Stimulated activated CD8-positive, alpha-beta memory T cell treated with anti-CD3 and anti-CD28 coated beads, Interleukin-2, amount 100 ng/mL, for 1 hour (primary cell): Measurements from ENCODE around the gene GRAMD1B.
"Not testable (repeated sequence)": the region's sequence is repeated elsewhere in the genome, so short reads cannot be mapped to it uniquely, and the experiment has no call there.

Experiments used
- DNase-seq, 2 donors: peaks; one replicate each; pipeline ENCODE4 v3.0.0-alpha.2; 2020; ENCODE audit warnings: low read depth in 2 of 2

Gene GRAMD1B

DNA sequence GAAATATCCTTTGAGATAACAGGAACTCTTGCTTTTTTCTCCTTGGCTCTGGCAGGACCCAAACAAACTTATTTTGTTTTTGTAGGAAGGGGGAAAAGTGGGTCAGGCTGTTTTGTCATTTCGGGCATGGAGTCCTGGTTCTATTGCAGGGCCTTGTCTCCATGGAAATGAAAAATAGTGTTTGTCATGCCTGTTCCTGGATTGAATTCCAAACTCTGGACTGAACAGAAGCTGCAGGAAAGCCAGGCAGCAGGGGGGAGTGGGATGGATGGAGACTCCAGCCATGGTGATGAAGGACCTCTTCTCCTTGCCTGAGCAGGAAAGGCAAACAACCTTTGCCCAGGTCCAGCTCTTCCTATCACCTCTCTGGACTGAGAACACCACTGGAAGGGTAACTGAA is 137.4 kb downstream of the GRAMD1B start:
- no peak for DNase-seq

DNA sequence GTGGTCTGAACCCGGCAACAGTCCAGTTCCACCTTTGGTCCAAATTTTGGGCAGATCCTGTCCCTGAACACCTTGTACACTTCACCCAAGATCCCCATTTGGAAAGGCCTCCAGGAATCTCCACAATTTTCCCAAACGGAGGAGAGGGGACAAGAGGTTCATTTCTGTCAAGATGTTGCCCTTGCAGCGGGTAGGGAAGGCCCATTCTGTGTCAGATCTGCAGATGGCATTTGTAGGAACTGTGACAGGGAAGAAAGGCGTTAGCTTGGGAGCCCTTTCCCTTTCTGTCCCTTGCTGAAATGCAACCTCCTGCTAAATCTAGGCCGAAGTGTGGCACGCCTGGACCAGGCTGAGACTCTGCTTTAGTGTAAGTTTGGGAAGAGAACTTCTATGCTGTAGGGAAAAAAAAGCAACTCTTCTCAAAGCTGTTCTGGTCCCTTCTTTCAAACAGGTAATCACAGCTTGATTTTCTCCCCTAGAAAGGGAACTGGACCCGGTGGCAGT is 138.3 kb downstream of the GRAMD1B start:
- no peak for DNase-seq

DNA sequence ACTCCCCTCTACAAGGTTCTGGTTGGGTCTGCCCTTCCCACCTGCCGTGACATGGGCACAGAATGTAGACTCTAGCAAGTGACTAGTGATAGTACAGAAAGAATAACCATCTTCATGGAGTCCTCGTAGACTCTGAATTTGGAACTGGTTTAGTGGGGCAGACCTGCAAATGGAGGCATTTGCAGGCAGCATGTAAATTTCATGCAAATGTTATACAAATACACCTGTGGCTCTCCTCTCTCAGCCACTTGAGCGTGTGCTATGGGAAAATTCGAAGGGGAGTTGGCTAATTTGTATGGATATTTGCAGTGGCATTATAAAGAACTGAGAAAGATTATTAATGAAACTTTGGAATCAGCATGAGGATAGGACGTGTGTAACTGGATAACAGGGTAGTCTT is 139.3 kb downstream of the GRAMD1B start:
- no peak for DNase-seq

DNA sequence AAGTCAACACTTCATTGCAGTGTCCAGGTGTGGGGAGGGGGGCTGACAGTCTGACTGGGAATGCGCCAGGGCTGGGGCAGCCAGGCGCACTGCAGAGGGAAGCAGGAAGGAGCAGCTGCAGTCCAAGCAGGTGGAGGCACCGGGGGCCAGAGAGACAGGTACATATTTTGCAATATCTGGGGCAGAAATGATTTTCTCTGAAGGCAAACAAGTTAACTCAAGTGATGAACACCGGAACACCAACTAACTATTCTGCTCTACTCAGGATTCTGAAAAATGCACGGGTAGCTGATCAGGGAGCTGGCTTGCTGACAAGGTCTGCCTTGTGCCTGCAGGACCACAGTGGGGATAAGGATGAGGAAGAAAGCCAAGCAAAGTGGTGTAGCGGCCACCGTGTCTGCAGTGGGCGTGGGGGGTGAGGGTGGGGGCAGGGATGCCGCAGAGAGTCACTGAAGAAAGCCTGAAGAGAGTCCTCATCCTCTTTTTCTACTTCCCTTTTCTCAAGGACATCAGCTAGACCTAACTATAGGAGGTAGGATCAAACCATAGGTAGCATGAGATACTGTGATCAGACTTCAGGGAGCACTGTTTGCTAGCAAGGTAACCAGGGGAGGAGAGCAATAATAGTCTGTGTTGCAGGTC is 141.0 kb downstream of the GRAMD1B start:
- DNase-seq = no peak

DNA sequence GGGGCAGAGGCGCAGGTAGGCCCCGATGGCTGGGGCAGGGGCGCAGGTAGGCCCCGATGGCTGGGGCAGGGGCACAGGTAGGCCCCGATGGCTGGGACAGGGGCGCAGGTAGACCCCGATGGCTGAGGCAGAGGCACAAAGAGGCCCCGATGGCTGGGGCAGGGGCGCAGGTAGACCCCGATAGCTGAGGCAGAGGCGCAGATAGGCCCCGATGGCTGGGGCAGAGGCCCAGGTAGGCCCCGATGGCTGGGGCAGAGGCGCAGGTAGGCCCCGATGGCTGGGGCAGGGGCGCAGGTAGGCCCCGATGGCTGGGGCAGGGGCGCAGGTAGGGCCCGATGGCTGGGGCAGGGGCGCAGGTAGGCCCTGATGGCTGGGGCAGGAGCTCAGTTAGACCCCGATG is 142.7 kb downstream of the GRAMD1B start:
- DNase-seq = not testable (repeated sequence)

DNA sequence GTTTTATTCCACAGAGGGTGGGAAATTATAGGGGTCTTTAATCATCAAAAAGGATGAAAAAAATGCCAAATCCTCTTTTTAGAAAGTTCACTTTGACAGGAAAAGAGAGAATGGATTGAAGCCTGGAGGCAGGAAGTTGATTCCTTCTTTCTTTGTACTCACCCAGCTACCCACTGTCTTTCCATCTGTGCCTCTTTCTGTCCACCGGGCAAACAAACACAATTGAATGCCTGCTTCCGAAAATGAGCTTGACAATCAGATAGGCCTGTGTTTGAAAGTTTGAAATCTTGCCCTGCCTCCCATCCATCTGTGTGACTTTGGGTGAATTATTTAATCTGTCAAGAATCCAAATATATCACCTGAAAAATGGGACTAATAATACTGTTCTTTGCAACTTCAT is 143.2 kb downstream of the GRAMD1B start:
- DNase-seq = no peak

DNA sequence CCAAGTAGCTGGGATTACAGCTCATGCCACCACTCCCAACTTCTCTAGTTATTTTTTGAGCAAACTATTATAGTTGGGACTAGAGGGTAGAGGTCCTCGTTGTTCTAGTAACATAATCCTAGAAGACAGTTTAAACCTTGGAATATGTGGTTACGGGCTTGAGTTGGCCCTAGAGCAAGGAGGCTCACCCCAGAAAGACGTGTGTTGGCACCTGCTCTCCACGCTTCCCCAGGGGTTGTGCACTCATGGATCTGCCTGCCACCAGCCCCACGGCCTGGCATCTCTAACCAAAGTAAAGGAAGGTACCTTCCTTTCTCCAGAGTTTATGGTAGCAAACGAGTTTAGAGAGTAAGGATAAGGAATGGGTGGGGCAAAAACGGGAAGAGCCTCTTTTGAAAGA is 145.4 kb downstream of the GRAMD1B start:
- no peak for DNase-seq

DNA sequence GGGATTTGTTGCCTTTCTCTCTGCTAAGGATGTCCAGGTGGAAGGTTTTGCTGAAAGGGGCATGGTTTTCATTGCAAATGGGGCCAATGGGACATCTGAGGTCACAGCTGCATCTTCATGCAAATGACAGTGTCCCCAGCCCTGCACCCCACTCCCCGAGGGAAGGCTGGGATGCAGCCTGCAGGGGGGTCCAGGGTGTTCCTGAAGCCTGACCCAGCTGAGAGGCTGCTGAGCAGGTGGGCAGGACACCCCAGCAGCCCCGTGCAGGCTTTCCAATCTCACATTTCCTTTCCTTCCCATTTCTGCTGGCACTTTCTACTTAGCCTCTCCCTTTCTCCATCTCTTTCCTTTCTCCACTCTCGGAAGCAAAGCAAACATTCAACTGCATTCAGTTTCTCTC is 146.0 kb downstream of the GRAMD1B start:
- no peak for DNase-seq

DNA sequence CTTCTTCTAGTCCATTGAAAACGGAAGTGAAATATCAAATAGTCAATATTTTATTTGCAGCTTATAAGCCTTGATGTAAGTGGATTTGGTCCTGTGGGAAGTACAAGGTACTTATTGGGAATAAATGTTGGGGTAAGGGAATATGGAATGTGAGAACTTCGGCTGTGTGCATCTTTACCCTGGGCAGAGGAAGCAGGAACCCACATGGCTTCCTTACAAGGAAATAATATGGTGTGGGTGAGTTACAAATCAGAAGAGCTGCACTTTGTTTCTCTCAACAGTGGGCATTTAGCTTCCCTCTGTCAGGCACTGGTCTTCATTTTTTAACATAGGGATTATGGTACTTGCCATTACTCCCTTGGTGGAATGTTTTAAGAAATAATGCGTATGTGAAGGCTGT is 146.4 kb downstream of the GRAMD1B start:
- no peak for DNase-seq

DNA sequence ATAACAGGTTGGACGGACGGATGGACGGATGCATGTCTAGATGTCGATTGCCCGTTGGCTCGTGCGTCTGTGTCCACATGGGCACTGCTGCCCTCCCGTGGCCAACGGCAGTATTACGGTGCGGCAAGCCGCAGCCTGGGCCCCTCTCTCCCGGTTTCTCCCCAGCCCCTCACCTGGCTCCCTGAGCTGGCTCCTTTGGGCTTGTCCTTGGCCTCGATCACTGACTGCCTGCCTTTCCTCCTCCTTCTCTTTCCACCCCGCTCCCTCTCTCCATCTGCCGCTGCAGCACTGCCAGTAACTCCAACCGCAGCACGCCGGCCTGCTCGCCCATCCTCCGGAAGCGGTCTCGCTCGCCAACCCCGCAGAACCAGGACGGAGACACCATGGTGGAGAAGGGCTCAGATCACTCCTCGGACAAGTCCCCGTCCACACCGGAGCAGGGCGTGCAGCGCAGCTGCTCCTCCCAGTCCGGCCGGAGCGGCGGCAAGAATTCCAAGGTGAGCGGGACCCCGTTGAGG is 147.1 kb downstream of the GRAMD1B start:
- peak; percentile 29 to 33 for DNase-seq

DNA sequence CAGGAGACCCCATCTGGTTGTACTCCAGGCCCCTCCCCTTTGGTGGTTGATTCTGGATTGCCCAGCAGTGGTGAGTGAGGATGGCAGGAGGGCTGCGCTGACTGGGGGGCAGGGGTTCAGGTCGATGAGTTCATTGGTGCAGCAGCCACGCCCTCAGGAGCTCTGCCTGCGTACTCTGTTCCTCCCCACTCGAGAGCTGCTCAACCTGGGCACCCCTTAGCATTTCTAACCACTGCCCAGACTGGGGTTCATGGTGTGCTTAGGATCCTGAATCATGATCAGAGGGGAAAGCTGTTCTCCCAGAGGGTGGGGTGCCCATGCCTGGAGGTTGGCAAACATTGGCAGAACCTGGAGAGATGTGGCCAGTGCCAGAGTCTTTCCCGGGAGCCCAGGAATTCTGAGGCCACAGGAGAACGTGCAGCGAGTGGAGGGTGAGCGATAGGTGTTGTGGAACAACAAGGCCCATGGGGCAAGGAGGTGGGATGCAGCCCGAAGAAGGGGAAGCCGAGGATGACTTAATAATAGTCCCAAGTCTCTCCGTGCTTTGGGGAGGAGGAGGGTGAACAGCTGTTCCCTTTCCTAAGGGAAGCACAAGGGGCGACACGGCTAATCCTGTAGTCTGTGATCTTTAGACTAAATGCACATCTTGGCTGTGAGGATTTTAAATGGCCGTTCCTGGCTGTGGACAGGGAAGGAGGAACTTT is 148.9 kb downstream of the GRAMD1B start:
- DNase-seq = no peak

DNA sequence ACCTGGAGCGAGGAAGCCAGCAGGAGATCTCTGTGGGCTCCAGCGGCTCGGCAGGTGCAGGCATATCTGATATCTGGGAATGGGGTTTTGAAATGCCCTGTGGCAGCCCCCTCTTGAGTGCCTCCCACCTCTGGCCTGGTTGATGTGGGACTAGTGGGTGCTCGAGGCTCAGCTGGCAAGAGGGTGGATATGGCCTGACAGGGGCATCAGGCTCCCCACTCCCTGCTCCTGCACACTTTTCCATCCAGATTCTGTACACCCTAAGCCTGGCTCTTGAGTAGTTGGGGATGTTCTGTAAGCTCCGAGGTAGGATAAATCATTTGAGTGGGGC is 149.4 kb downstream of the GRAMD1B start:
- DNase-seq = no peak

DNA sequence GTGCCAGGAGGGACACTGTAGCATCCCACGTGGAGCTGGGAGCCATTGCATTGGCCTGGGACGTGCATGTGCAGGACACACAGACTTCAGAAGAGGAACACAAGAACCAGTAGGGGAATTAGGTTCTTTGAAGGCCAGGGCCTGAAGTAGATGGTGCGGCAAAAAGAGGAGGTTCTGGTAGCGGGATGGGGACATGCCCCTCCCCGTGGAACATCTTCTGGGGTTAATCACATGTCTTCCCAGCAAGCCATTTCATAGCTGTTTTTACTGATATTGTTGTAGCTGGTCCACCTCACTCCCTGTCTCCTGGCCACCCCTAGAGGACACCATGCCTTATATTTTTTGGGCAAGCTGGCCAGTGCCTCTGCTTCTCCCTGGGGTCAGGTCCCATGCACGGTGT is 150.1 kb downstream of the GRAMD1B start:
- DNase-seq = no peak

DNA sequence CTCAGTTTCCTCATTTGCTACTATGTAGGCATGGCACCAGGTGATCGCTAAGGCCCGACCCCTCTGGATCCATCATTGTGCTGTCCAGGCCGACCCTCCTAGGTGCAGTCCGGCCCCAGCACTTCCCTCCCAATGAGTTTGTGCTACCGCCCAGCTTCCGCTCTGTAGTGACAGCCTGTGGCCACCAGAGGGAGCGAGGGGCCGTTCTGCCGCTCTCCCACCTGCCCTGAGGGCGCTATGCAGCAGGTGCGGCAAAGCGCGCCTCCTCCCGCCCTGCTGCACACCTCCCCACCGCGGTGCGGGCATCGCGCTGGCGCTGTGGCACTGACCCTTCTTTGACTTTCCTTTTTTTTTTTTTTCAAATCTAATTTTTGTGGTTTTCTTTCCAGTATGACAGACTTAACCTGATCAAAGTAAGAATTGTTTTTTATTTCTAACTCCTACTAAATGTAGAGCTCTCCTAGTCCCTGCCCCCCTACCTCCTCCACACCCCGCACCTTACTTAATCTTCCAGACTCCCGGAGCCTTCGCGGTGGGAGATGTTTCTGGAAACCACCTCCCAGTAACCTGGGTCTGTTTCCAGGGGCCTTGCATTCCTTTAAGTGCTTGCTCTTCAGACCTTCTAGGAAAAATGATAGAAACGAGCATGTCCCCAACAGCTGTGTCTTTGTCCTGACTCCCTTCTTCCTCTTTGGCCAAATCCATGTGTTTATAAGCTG is 150.6 kb downstream of the GRAMD1B start:
- DNase-seq = peak; percentile 41 to 42

DNA sequence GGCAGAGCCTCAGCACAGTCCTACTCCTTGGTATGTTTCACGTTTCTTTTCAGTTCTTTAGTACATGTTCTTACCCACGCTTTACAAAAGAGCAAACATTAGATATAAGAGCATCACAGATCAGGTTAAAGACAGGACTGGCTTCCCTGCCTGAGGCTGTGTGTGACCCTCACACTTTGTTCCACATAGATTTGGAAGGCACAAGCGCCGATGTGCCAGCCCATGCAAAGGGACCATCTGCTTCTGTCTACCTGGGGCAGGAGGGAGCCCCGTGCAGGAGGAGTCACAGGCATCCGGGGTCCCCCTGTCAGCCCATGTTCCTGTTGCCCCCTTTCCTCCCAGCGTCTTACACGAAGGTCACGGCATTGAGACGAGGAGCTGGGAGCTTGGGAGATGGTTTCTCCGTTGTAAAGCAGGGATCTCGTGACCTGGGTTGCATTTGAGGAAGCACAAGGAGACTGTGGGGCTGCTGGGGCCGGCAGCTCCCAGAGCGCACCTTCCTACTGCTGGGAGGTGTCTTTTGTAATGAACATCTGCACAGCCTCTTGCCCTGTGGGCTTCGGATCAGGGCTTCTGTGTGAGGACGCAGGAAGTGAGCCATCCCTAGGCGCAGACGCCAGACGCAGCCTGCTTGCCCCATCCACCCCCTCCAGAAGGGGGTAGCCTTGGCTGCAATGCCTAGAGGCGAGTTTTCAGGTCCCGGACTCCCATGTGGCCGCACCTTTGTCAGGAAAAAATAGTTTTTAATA is 151.8 kb downstream of the GRAMD1B start:
- no peak for DNase-seq

DNA sequence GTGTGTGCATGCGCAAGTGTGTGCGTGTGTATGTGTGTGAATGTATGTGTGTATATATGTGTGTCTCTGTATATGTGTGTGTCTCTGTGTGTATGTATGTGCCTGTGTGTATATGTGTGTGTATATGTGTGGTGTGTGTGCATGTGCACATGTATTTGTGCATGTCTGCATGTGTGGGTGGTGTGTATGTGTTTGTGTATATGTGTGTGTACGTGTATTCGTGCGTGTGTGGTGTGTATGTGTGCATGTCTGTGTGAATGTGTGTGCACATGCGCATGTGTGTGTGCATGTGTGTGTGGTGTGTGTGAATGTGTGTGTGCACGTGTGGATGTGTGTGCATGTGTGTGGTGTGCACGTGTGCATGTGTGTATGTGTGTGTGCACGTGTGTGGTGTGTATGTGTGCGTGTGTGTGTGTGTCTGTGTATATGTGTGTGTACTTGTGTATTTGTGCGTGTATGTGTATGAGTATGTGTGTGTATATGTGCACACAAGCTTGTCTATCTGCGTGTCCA is 153.0 kb downstream of the GRAMD1B start:
- no peak for DNase-seq

DNA sequence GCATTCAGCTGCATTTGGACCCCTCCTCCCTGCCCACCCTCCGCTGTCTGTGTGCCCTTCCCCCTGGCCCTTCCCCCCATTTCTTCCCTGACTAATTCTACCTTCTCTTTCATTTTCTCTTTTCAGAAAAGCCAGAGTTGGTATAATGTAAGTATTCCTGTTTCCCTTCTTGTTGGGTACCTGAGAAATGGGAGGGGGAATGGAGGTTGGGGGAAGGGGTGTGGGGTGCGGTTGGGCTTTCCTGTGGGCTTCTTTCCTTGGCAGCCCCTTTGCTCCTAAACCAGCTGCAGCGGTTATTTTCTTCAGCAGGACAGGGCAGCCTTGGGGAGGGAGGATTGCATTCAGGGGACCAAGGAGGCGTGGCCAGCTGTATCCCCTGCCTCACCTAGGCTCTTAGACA is 154.1 kb downstream of the GRAMD1B start:
- DNase-seq = no peak

DNA sequence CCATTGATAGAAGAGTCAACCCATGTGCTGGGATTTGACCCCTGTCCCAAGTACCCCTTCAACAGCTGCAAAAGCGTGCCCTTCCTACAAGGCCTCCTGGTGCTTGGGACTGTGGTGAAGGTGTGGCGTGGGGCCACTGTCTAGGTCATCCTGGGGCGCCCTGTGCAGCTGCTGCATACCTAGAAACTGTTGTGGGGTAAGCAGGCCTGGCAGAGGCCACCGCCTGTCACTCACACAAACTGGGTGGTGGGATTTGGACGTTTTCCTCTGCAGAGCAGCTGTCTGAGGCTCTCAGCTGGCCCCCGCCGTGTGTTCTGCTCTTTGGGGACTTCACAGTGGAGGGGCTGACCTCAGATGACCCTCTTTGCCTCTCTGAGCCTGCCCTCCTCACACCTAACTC is 154.7 kb downstream of the GRAMD1B start:
- no peak for DNase-seq

DNA sequence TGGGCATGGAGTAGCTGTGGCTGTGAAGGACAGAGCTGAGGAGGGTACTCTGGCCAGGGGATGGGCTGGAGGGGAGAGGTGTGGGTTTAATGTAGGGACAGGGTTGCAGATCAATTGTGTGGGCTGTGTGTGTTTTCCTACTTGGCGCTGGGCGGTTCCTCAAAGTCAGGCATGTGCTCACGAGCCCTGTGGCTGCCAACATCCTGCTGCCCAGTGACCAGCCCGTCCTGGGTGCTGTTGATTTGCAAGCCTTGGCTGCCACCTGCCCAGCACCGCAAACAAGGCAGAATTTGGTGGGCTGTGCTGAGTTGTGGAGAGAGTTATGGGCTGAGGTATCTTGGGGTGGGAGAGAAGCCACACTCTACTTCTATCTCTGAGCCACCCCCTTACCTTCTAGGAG is 155.1 kb downstream of the GRAMD1B start:
- DNase-seq = no peak

DNA sequence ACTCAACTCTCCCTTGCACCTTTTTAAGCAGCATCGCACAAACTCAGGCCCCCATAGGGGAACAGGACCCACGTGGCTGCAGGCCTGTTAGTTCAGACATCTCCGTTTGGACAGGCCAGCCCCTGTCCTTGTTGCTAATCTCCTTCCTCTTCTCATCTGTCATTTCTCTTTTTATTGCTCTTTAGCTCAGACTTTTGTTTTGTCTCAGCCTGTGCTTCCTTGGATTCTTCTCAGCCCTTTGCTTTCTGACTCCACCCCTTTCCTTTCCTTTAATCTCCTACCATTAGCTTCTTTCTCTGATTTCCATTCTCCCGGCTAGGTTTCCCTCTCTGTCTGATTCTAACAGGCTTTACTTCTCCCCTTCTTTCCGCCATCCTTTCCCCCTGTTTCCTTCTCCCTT is 155.6 kb downstream of the GRAMD1B start:
- DNase-seq = no peak

DNA sequence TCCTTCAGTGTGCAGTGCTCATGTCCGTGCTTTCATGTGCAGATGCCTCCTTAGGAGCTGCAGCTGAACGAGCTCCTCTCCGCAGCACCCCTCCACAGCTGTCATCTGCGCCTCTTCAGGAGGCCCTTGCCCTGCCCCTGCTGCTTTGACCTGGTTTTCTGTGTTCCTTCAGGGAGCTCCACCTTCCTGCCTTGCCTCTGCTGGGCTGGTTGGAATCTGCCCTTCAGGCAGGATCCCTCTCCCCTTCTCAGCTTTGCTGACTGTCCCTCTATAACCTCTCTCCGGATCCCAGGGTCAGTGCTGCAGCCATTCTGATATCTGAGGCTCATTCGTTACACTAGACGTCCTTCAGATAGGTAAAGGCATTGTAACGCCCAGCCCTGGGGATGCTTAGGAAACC is 156.5 kb downstream of the GRAMD1B start:
- no peak for DNase-seq

DNA sequence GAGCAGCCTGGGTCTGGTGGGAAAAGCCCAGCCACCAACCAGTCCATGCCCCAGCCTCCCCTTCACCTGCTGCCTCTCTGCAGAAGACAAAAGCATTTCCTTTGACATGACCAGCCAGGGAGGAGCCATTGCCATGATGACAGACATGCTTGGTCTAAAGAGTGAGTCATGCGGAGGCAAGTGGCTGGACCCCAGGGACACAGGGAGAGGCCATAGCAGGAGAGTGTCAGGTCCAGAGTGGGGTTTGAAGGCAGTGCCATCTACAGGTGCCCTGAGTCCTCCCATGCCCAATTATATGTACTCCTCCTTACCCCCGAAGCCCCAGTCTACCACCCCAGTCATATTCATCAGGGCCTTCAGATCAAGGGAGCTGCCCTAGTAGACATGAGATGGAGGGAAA is 157.0 kb downstream of the GRAMD1B start:
- DNase-seq = no peak
